Hepatocyte (in vitro differentiated cells): ENCODE measurements around the gene TREML1.

ENCODE experiments used
- CTCF ChIP-seq: fragments of 200-600 bp; sonication (generic); IDR thresholded peaks from 2 replicates; pipeline ENCODE4 v1.5.1; 2016; ENCODE audit warnings: antibody characterized with exemption, mild to moderate bottlenecking; ENCODE audit not compliant: poor library complexity
- EZH2 ChIP-seq: fragments of 200-600 bp; sonication (generic); IDR thresholded peaks from 2 replicates; pipeline ENCODE4 v1.6.1; 2016; ENCODE audit warnings: antibody characterized with exemption, mild to moderate bottlenecking, borderline replicate concordance
- EZH2phosphoT487 ChIP-seq: fragments of 200-600 bp; sonication (generic); IDR thresholded peaks from one replicate; pipeline ENCODE4 v1.6.1; 2018; ENCODE audit warnings: antibody characterized with exemption, mild to moderate bottlenecking, low read depth, moderate library complexity; ENCODE audit not compliant: unreplicated experiment, severe bottlenecking

GRCh38 chr6:41190791-41191190 is 36.6 kb upstream of the TREML1 start:
- TF ChIP-seq EZH2: no peak
- TF ChIP-seq CTCF: no peak
- TF ChIP-seq EZH2phosphoT487: no peak
